ENCODE results near the gene NBDY. TPM values are rescaled to one million over a fixed set of nuclear protein-coding genes. Genes with fewer than 3 reads are reported as not detected.

Gene NBDY
- total RNA-seq, 2 donors from 2014 or later = 64.2 to 83.5 TPM

DNA sequence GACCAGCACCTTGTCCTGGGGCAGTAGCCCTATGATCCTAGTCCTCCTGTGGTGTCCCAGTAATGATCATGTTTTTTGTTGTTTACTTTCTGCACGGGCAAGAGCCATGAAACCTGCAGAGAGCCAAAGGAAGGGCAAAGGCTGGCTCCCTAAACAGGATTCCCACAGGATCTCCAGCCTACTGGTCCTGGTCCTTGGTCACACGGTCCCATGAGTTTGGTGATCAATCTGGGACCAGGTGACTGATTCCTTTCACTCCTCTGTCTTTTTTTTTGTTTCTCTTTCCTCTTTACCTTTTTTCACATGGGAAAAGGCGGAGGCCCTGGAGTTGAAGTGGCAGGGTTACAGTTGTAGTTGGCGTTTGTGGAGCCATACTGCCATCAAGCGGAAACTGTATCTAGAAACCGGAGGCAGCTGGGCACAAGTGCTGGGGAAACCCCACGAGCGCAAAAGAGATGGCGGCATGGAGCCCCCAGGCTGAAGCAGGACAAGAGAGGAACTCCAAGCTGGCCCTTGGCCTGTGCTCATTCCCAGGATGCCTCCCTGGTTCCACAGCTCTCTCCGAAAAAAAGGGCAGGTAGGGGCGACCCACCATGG is 34.6 kb downstream of the NBDY start:
- peaks cover 10% of the 10 kb centered on the region for H3K4me1 Mint-ChIP-seq
- WGBS, 2 experiments (ENCODE audit: insufficient coverage in 1 of 2, insufficient read length in 1 of 2) = 88 to 94% methylated on average over 3 to 11 of the region's 11 CpGs
- DNase-seq = peak; percentile 55

GRCh38 chrX:56764153-56764974 is 35.3 kb downstream of the NBDY start:
- no peaks in the 10 kb centered on the region for H3K9me3 ChIP-seq (ENCODE audit: control insufficient read depth, low read length)
- H3K4me1 ChIP-seq (ENCODE audit: control insufficient read depth, insufficient read depth, low read length) = no peaks in the 10 kb centered on the region
- no peak overlapping the region for H3K4me3 ChIP-seq (ENCODE audit: low read length)
- H3K27me3 ChIP-seq (ENCODE audit: control insufficient read depth, insufficient read depth, low read length, poor library complexity, severe bottlenecking) = no peaks in the 10 kb centered on the region
- Mint-ChIP-seq H3K4me1 (peaks cover 10% of the 10 kb centered on the region), H3K4me3 (no peak overlapping the region), H3K9me3 (peaks cover 61% of the 10 kb centered on the region), H3K27ac (no peak overlapping the region), H3K36me3 (ENCODE audit: low read depth) (peaks cover 5% of the 10 kb centered on the region), H3K27me3 (ENCODE audit: insufficient read depth) (no peaks in the 10 kb centered on the region)
- TF ChIP-seq, protein P1, sequence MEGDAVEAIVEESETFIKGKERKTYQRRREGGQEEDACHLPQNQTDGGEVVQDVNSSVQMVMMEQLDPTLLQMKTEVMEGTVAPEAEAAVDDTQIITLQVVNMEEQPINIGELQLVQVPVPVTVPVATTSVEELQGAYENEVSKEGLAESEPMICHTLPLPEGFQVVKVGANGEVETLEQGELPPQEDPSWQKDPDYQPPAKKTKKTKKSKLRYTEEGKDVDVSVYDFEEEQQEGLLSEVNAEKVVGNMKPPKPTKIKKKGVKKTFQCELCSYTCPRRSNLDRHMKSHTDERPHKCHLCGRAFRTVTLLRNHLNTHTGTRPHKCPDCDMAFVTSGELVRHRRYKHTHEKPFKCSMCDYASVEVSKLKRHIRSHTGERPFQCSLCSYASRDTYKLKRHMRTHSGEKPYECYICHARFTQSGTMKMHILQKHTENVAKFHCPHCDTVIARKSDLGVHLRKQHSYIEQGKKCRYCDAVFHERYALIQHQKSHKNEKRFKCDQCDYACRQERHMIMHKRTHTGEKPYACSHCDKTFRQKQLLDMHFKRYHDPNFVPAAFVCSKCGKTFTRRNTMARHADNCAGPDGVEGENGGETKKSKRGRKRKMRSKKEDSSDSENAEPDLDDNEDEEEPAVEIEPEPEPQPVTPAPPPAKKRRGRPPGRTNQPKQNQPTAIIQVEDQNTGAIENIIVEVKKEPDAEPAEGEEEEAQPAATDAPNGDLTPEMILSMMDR (conservative IDR thresholded peaks at IDR 0.05) = peak; percentile 65
- peak; percentile 82 for DNase-seq
- no peak overlapping the region for H3K9ac ChIP-seq (ENCODE audit: extremely low read depth, low read length, poor library complexity, severe bottlenecking)
- no peak overlapping the region for H3K27ac ChIP-seq (ENCODE audit: low read depth, low read length)
- no peaks in the 10 kb centered on the region for H3K36me3 ChIP-seq (ENCODE audit: control insufficient read depth, insufficient read depth, low read length)
- WGBS, 2 experiments (ENCODE audit: insufficient coverage in 1 of 2, insufficient read length in 1 of 2) = 73% methylated on average over 20 of the region's 20 CpGs; no CpG with 5 or more reads in 1 of the 2 experiments

More for the DNA sequence above, 34.6 kb downstream of the NBDY start:
- Histone ChIP-seq H3K9ac (ENCODE audit: extremely low read depth, low read length, poor library complexity, severe bottlenecking) (no peak overlapping the region), H3K27me3 (ENCODE audit: control insufficient read depth, insufficient read depth, low read length, poor library complexity, severe bottlenecking) (no peaks in the 10 kb centered on the region), H3K36me3 (ENCODE audit: control insufficient read depth, insufficient read depth, low read length) (no peaks in the 10 kb centered on the region), H3K9me3 (ENCODE audit: control insufficient read depth, low read length) (no peaks in the 10 kb centered on the region), H3K27ac (ENCODE audit: low read depth, low read length) (no peak overlapping the region), H3K4me1 (ENCODE audit: control insufficient read depth, insufficient read depth, low read length) (no peaks in the 10 kb centered on the region), H3K4me3 (ENCODE audit: low read length) (no peak overlapping the region)
- no peak overlapping the region for H3K27ac Mint-ChIP-seq
- TF ChIP-seq, protein P1 (conservative IDR thresholded peaks at IDR 0.05) = no peak
- peaks cover 5% of the 10 kb centered on the region for H3K36me3 Mint-ChIP-seq (ENCODE audit: low read depth)
- H3K9me3 Mint-ChIP-seq = peaks cover 63% of the 10 kb centered on the region
- no peaks in the 10 kb centered on the region for H3K27me3 Mint-ChIP-seq (ENCODE audit: insufficient read depth)
- no peak overlapping the region for H3K4me3 Mint-ChIP-seq

- no peaks in the 10 kb centered on the region for H3K9me3 ChIP-seq (ENCODE audit: control insufficient read depth, low read length)
- Mint-ChIP-seq H3K27ac (no peak overlapping the region), H3K36me3 (ENCODE audit: low read depth) (peaks cover 5% of the 10 kb centered on the region), H3K4me3 (no peak overlapping the region), H3K9me3 (peaks cover 61% of the 10 kb centered on the region), H3K27me3 (ENCODE audit: insufficient read depth) (no peaks in the 10 kb centered on the region), H3K4me1 (peaks cover 10% of the 10 kb centered on the region)
- DNase-seq = no peak
- no peak overlapping the region for H3K9ac ChIP-seq (ENCODE audit: extremely low read depth, low read length, poor library complexity, severe bottlenecking)
- TF ChIP-seq, protein P1 (conservative IDR thresholded peaks at IDR 0.05) = no peak
- H3K4me1 ChIP-seq (ENCODE audit: control insufficient read depth, insufficient read depth, low read length) = no peaks in the 10 kb centered on the region
- H3K4me3 ChIP-seq (ENCODE audit: low read length) = no peak overlapping the region
- WGBS, 2 experiments (ENCODE audit: insufficient coverage in 1 of 2, insufficient read length in 1 of 2) = 88 to 93% methylated on average over 2 to 15 of the region's 15 CpGs
- no peaks in the 10 kb centered on the region for H3K27me3 ChIP-seq (ENCODE audit: control insufficient read depth, insufficient read depth, low read length, poor library complexity, severe bottlenecking)
- no peak overlapping the region for H3K27ac ChIP-seq (ENCODE audit: low read depth, low read length)
- no peaks in the 10 kb centered on the region for H3K36me3 ChIP-seq (ENCODE audit: control insufficient read depth, insufficient read depth, low read length)
Observed at GRCh38 chrX:56764975-56765791, 36.1 kb downstream of the NBDY start.
